ENCODE data around the gene RBM24. TPM values are rescaled to one million over a fixed set of nuclear protein-coding genes. Genes with fewer than 3 reads are reported as not detected.

The RBM24 gene
- total RNA-seq (2012; rRNA removed) (4.1 and 6.7 TPM in 2 replicates), polyA plus RNA-seq (2012; rRNA removed) (6.6 and 8.1 TPM in 2 replicates), Bru-seq, nascent RNA (percentile 65 among the genes with signal in this experiment), BruChase-seq, experiment 1, labeled RNA remaining after a 6-hour chase (percentile 52 among the genes with signal in this experiment), BruChase-seq, experiment 2, labeled RNA remaining after a 2-hour chase (percentile 59 among the genes with signal in this experiment)
- polyA plus RNA-seq (2012; cell fraction: cytosol; rRNA removed): 3.4 and 9.8 TPM in 2 replicates
- 10.1 and 17.8 TPM in 2 replicates for polyA plus RNA-seq (2012; cell fraction: nucleus; rRNA removed; ENCODE audit: low replicate concordance)
- long read RNA-seq, transcript RBM24-202 (4 exons, 2,703 nt): major isoform, 12 of 30 reads
- long read RNA-seq, partial matches to known transcripts: 18 of 30 reads
- long read RNA-seq, other reads (novel, unspliced or antisense): 0 of 30 reads

DNA sequence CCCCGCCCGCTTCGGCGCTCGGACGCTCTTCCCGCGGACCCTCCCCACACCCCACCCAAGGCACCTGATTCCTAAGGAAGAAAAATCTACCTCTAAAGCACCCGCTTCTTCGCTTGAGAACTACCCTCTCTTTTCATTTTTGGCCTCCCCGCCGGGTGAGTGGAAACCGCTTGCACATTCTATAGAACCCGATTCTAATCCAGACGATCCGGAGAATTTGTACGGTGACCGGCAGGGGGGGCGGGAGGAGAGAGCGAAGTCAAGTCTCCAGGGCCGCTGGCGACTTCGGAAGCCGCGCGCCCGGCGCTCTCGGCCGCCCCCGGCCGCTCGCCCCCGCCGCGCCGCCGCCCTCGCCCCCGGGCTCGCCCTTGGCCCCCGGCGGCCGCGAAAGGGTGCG, at the start of gene RBM24:
TSS of gene RBM24 (plus strand) at position 262 of the 397 bp plus-strand sequence. CDS start 221 bp downstream, outside the sequence.
- H3K36me3 ChIP-seq (ENCODE audit: control insufficient read depth, insufficient read depth, low read length): no peaks in the 10 kb centered on the region
- WGBS, 2 experiments (ENCODE audit: extremely low coverage in 2 of 2, insufficient read length in 1 of 2): 0% methylated on average over 19 of the region's 46 CpGs; no CpG with 5 or more reads in 1 of the 2 experiments
- TF ChIP-seq MAZ (IDR thresholded peaks at IDR 0.05; ENCODE audit: borderline replicate concordance, low read depth, low read length) (0 out of 2 replicates have a peak, but pooled peaks have one; percentile 8), RFX5 (IDR thresholded peaks at IDR 0.05; ENCODE audit: low read depth, low read length) (no peak), CHD1 (IDR thresholded peaks at IDR 0.05; ENCODE audit: low read depth, low read length) (no peak), MXI1 (IDR thresholded peaks at IDR 0.05; ENCODE audit: borderline replicate concordance, low read depth, low read length) (no peak), NFE2L2 (IDR thresholded peaks at IDR 0.05; ENCODE audit: low read depth, low read length) (no peak), RAD21 (IDR thresholded peaks at IDR 0.05; ENCODE audit: low read length) (peak; percentile 45), SMC3 (IDR thresholded peaks at IDR 0.05; ENCODE audit: low read depth, low read length) (peak; percentile 37), CEBPB (IDR thresholded peaks at IDR 0.05; ENCODE audit: low read depth, low read length) (no peak), RCOR1 (IDR thresholded peaks at IDR 0.05; ENCODE audit: insufficient replicate concordance, low read length) (no peak), FOS (IDR thresholded peaks at IDR 0.05; ENCODE audit: low read depth, low read length) (no peak), POLR2A (IDR thresholded peaks at IDR 0.05; ENCODE audit: low read depth, low read length) (no peak), BHLHE40 (IDR thresholded peaks at IDR 0.05; ENCODE audit: low read depth, low read length) (no peak), MAFK (IDR thresholded peaks at IDR 0.05; ENCODE audit: low read depth, low read length) (no peak)
- TF ChIP-seq, protein P1, sequence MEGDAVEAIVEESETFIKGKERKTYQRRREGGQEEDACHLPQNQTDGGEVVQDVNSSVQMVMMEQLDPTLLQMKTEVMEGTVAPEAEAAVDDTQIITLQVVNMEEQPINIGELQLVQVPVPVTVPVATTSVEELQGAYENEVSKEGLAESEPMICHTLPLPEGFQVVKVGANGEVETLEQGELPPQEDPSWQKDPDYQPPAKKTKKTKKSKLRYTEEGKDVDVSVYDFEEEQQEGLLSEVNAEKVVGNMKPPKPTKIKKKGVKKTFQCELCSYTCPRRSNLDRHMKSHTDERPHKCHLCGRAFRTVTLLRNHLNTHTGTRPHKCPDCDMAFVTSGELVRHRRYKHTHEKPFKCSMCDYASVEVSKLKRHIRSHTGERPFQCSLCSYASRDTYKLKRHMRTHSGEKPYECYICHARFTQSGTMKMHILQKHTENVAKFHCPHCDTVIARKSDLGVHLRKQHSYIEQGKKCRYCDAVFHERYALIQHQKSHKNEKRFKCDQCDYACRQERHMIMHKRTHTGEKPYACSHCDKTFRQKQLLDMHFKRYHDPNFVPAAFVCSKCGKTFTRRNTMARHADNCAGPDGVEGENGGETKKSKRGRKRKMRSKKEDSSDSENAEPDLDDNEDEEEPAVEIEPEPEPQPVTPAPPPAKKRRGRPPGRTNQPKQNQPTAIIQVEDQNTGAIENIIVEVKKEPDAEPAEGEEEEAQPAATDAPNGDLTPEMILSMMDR (conservative IDR thresholded peaks at IDR 0.05; ENCODE audit: low read depth, low read length): peak; percentile 53
- TF ChIP-seq, protein P2, sequence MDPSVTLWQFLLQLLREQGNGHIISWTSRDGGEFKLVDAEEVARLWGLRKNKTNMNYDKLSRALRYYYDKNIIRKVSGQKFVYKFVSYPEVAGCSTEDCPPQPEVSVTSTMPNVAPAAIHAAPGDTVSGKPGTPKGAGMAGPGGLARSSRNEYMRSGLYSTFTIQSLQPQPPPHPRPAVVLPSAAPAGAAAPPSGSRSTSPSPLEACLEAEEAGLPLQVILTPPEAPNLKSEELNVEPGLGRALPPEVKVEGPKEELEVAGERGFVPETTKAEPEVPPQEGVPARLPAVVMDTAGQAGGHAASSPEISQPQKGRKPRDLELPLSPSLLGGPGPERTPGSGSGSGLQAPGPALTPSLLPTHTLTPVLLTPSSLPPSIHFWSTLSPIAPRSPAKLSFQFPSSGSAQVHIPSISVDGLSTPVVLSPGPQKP (IDR thresholded peaks at IDR 0.05; ENCODE audit: borderline replicate concordance, low read depth, low read length): no peak

More for the DNA sequence above, at the start of gene RBM24:
- H2AK5ac ChIP-seq (ENCODE audit: low read depth, low read length): peak within 1 kb of the TSS; percentile 21; the same call in 1 of the 2 replicates
- H4K20me1 ChIP-seq (ENCODE audit: insufficient read depth, low read length): no peaks in the 10 kb centered on the region
- peak within 1 kb of the TSS; percentile 66 for H4K91ac ChIP-seq (ENCODE audit: insufficient read depth, low read depth, low read length)
- H3K18ac ChIP-seq (ENCODE audit: low read depth, low read length): peak within 1 kb of the TSS; percentile 86
- peak within 1 kb of the TSS; percentile 89 for H3K9ac ChIP-seq (ENCODE audit: low read depth, low read length)
- H4K5ac ChIP-seq (ENCODE audit: low read depth, low read length): peak within 1 kb of the TSS; percentile 65
- H3K4me3 ChIP-seq (ENCODE audit: insufficient read depth, low read depth, low read length): peak within 1 kb of the TSS; percentile 98
- peaks cover 16% of the 10 kb centered on the region for H3K4me1 ChIP-seq (ENCODE audit: control insufficient read depth, insufficient read depth, low read length)
- peak within 1 kb of the TSS; percentile 29 to 66 for H4K8ac ChIP-seq (ENCODE audit: low read depth in 2 of 2, low read length in 2 of 2)
- H2BK120ac ChIP-seq (ENCODE audit: low read depth, low read length): peak within 1 kb of the TSS; percentile 76
- H3K9me3 ChIP-seq (ENCODE audit: control insufficient read depth, insufficient read depth, low read length): no peaks in the 10 kb centered on the region
- ChIA-PET POLR2A (ENCODE audit: unreplicated experiment) (no interaction called here), CTCF (no interaction called here)
- H3K4ac ChIP-seq (ENCODE audit: low read depth, low read length): peak within 1 kb of the TSS; percentile 68
- H2BK15ac ChIP-seq (ENCODE audit: low read depth, low read length): peak within 1 kb of the TSS; percentile 74; the same call in 1 of the 3 replicates
- H2AFZ ChIP-seq (replicated peaks; ENCODE audit: low read length, poor library complexity): peak within 1 kb of the TSS; percentile 91
- H3K4me2 ChIP-seq (ENCODE audit: low read depth, low read length): peak within 1 kb of the TSS; percentile 81
- no TSS peak for BruUV-seq (replicated peaks)
- dilution Hi-C loops (cut with HindIII; ENCODE audit: low sequenced_read_pairs, unreplicated experiment) (no loop called here), intact Hi-C loops (cut with micrococcal nuclease) (loop anchor here (1.0 kb wide), 1 partner anchor 303 kb away; no protein-coding TSS in a partner anchor), in situ Hi-C loops (cut with MboI; ENCODE audit: low sequenced_read_pairs) (loop anchor here (10.0 kb wide), 1 partner anchor 304 kb away; no protein-coding TSS in a partner anchor)
- H3K9me1 ChIP-seq (ENCODE audit: insufficient read depth, low read length): peaks cover 8% of the 10 kb centered on the region; the same call in 1 of the 2 replicates
- DNase-seq: peak; percentile 79
- H3K56ac ChIP-seq (ENCODE audit: extremely low read depth, insufficient read depth, low read length): peak within 1 kb of the TSS; percentile 56
- peak within 1 kb of the TSS; percentile 88 for H3K14ac ChIP-seq (replicated peaks; ENCODE audit: low read depth, low read length)
- peaks cover 5 to 26% of the 10 kb centered on the region in 2 experiments; a peak in 3 of 4 replicates for H3K79me1 ChIP-seq (ENCODE audit: low read depth in 1 of 2, low read length in 2 of 2)
- peak; percentile 73 for ATAC-seq (ENCODE audit: low read depth)
- peak within 1 kb of the TSS; percentile 38 for H2BK20ac ChIP-seq (ENCODE audit: low read depth, low read length)
- H2BK5ac ChIP-seq (ENCODE audit: low read depth, low read length, poor library complexity, severe bottlenecking): peak within 1 kb of the TSS; percentile 69
- H3K27ac ChIP-seq (ENCODE audit: insufficient read depth, low read length): peak within 1 kb of the TSS; percentile 79
- no peaks in the 10 kb centered on the region for H3K27me3 ChIP-seq (ENCODE audit: control insufficient read depth, insufficient read depth, low read length)
- peak within 1 kb of the TSS; percentile 80 for H3K23ac ChIP-seq (ENCODE audit: low read depth, low read length)
- peak within 1 kb of the TSS; percentile 43 for H2AK9ac ChIP-seq (replicated peaks; ENCODE audit: low read depth, low read length, poor library complexity)
